H1 (cell line): ENCODE measurements around the gene KIF22. TPM values are rescaled to one million over a fixed set of nuclear protein-coding genes. Genes with fewer than 3 reads are reported as not detected.
A peak's percentile ranks its signal among the peaks of the same experiment; 100 is the strongest.

ENCODE experiments used
- CTCF ChIA-PET: fragments of 300-600 bp; sonication (Branson Sonifier 250); formaldehyde crosslinking; loops from one replicate; lab custom pipeline; 2021; ENCODE audit not compliant: partially characterized antibody; lab: Charles Lee
- POLR2A ChIA-PET: fragments of 300-600 bp; sonication (Branson Sonifier 250); formaldehyde crosslinking; loops from one replicate; lab custom pipeline; 2021; ENCODE audit warnings: inconsistent platforms; ENCODE audit not compliant: partially characterized antibody; lab: Charles Lee
- DNase-seq, 2 experiments: peaks; one replicate each; pipeline versions ENCODE4 v3.0.0 to v3.0.0-alpha.2; 2010 to 2022; ENCODE audit warnings: low spot score in 2 of 2, low read depth in 1 of 2, mixed read lengths in 1 of 2
- FAIRE-seq: peaks from 2 replicates; lab custom pipeline; 2011; peaks lifted over from hg19 to GRCh38; lab: Jason Lieb, UNC
- H2AFZ ChIP-seq: 2 replicates; pipeline ENCODE4 v1.8.1; 2012; ENCODE audit warnings: low read length, inconsistent platforms
- H2AK5ac ChIP-seq: 2 replicates; pipeline ENCODE4 v1.6.1; 2013; ENCODE audit warnings: low read depth, low read length
- H2BK120ac ChIP-seq: replicated peaks from 2 replicates; pipeline ENCODE3; 2013; ENCODE audit warnings: low read depth, low read length, inconsistent platforms
- H2BK12ac ChIP-seq: 2 replicates; pipeline ENCODE4 v1.6.1; 2013; ENCODE audit warnings: low read depth, low read length
- H2BK15ac ChIP-seq: 2 replicates; pipeline ENCODE4 v1.6.1; 2013; ENCODE audit warnings: low read length
- H2BK20ac ChIP-seq: 2 replicates; pipeline ENCODE4 v1.6.1; 2013; ENCODE audit warnings: low read length
- H2BK5ac ChIP-seq: 2 replicates; pipeline ENCODE4 v1.6.1; 2013; ENCODE audit warnings: low read depth, low read length
- H3K14ac ChIP-seq: 2 replicates; pipeline ENCODE4 v1.6.1; 2013; ENCODE audit warnings: inconsistent platforms; ENCODE audit not compliant: insufficient read length
- H3K18ac ChIP-seq: 2 replicates; pipeline ENCODE4 v1.6.1; 2013; ENCODE audit warnings: low read length; ENCODE audit errors: extremely low read depth
- H3K23ac ChIP-seq: 2 replicates; pipeline ENCODE4 v1.6.1; 2013; ENCODE audit warnings: inconsistent platforms; ENCODE audit not compliant: insufficient read length
- H3K23me2 ChIP-seq: 2 replicates; pipeline ENCODE4 v1.6.1; 2013; ENCODE audit warnings: low read depth, low read length
- H3K27ac ChIP-seq: 2 replicates; pipeline ENCODE4 v1.6.1; 2011; ENCODE audit warnings: low read depth, low read length, inconsistent platforms
- H3K27me3 ChIP-seq, 4 experiments: replicated peaks in 1 of 4; 1 replicate in 1 of 4; 2 replicates in 3 of 4; pipeline versions ENCODE4 v1.6.1 to v1.8.1; 2011 to 2013; ENCODE audit warnings: low read length in 3 of 4, mild to moderate bottlenecking in 3 of 4, inconsistent platforms in 2 of 4, mixed read lengths in 2 of 4, moderate library complexity in 1 of 4; ENCODE audit not compliant: control insufficient read depth in 3 of 4, insufficient read depth in 3 of 4; ENCODE audit errors: extremely low read depth in 1 of 4
- H3K36me3 ChIP-seq, 4 experiments: 2 replicates each; pipeline versions ENCODE4 v1.6.1 to v1.8.1; 2011 to 2013; ENCODE audit warnings: mild to moderate bottlenecking in 4 of 4, low read length in 3 of 4, moderate library complexity in 2 of 4, control low read depth in 1 of 4, inconsistent platforms in 1 of 4; ENCODE audit not compliant: insufficient read depth in 4 of 4, control insufficient read depth in 2 of 4
- H3K4ac ChIP-seq: replicated peaks from 2 replicates; pipeline ENCODE3; 2013; ENCODE audit warnings: low read length, low read depth, mixed read lengths, inconsistent platforms; ENCODE audit not compliant: insufficient read length
- H3K4me1 ChIP-seq, 4 experiments: replicated peaks in 1 of 4; 1 replicate in 1 of 4; 2 replicates in 3 of 4; pipeline versions ENCODE4 v1.6.1 to v1.8.1; 2011 to 2013; ENCODE audit warnings: low read length in 3 of 4, inconsistent platforms in 2 of 4, mixed read lengths in 1 of 4; ENCODE audit not compliant: insufficient read depth in 4 of 4, control insufficient read depth in 3 of 4
- H3K4me2 ChIP-seq, 2 experiments: 2 replicates each; pipeline versions ENCODE4 v1.6.1 to v1.8.1; 2011 to 2013; ENCODE audit warnings: low read depth in 2 of 2, low read length in 2 of 2, control low read depth in 1 of 2, inconsistent platforms in 1 of 2, mild to moderate bottlenecking in 1 of 2; ENCODE audit not compliant: insufficient read depth in 1 of 2
- H3K4me3 ChIP-seq, 4 experiments: fragments of 200-600, 300-600 bp in 1 of 4; sonication (generic), shearing (Covaris generic), sonication (Bioruptor Twin) in 1 of 4; 2 replicates each; pipeline versions ENCODE4 v1.5.1 to v1.8.1; 2011 to 2016; ENCODE audit warnings: low read length in 4 of 4, low read depth in 3 of 4, control low read depth in 2 of 4, inconsistent platforms in 2 of 4, mild to moderate bottlenecking in 2 of 4, mixed read lengths in 1 of 4, moderate library complexity in 1 of 4; ENCODE audit not compliant: insufficient read depth in 2 of 4; ENCODE audit errors: extremely low read depth in 1 of 4
- H3K56ac ChIP-seq: replicated peaks from 2 replicates; pipeline ENCODE3; 2013; ENCODE audit warnings: low read depth, mild to moderate bottlenecking, mixed read lengths, low read length, inconsistent platforms; ENCODE audit not compliant: insufficient read length
- H3K79me1 ChIP-seq: 2 replicates; pipeline ENCODE4 v1.6.1; 2013; ENCODE audit warnings: low read depth, low read length, control low read depth
- H3K79me2 ChIP-seq, 2 experiments: 2 replicates each; pipeline versions ENCODE4 v1.6.1 to v1.8.1; 2012 to 2013; ENCODE audit warnings: low read length in 2 of 2, mild to moderate bottlenecking in 2 of 2, inconsistent platforms in 1 of 2; ENCODE audit not compliant: insufficient read depth in 2 of 2, control insufficient read depth in 1 of 2
- H3K9ac ChIP-seq, 4 experiments: replicated peaks in 1 of 4; 1 replicate in 1 of 4; 2 replicates in 3 of 4; pipeline versions ENCODE4 v1.6.1 to v1.8.1; 2011 to 2013; ENCODE audit warnings: low read depth in 3 of 4, low read length in 3 of 4, control low read depth in 2 of 4, mild to moderate bottlenecking in 2 of 4, moderate library complexity in 2 of 4, inconsistent platforms in 1 of 4; ENCODE audit errors: extremely low read depth in 1 of 4
- H3K9me3 ChIP-seq, 2 experiments: 2 replicates each; pipeline versions ENCODE4 v1.6.1 to v1.8.1; 2012 to 2013; ENCODE audit warnings: mild to moderate bottlenecking in 2 of 2, moderate library complexity in 2 of 2, control low read depth in 1 of 2, inconsistent platforms in 1 of 2, low read depth in 1 of 2, low read length in 1 of 2, mixed read lengths in 1 of 2; ENCODE audit not compliant: insufficient read depth in 2 of 2
- H4K20me1 ChIP-seq, 2 experiments: replicated peaks in 1 of 2; 2 replicates each; pipeline versions ENCODE3 to v1.8.1; 2011 to 2013; ENCODE audit warnings: inconsistent platforms in 2 of 2, low read length in 2 of 2, mild to moderate bottlenecking in 1 of 2; ENCODE audit not compliant: insufficient read depth in 2 of 2, control insufficient read depth in 1 of 2
- H4K5ac ChIP-seq: 2 replicates; pipeline ENCODE4 v1.6.1; 2013; ENCODE audit warnings: low read length, low read depth, mixed read lengths, inconsistent platforms; ENCODE audit not compliant: insufficient read length
- H4K8ac ChIP-seq: 2 replicates; pipeline ENCODE4 v1.8.0; 2013; ENCODE audit warnings: mild to moderate bottlenecking, moderate library complexity, low read length, inconsistent platforms; ENCODE audit not compliant: insufficient read depth; ENCODE audit errors: extremely low read depth
- H4K91ac ChIP-seq: replicated peaks from 2 replicates; pipeline ENCODE3; 2013; ENCODE audit warnings: low read length, mixed read lengths, inconsistent platforms; ENCODE audit not compliant: insufficient read length
- ASH2L ChIP-seq: fragments of 200-600, 300-600 bp; sonication (generic); IDR thresholded peaks from one replicate; pipeline ENCODE4 v1.7.1; 2017; ENCODE audit warnings: low read length
- BACH1 ChIP-seq: IDR thresholded peaks from 2 replicates; pipeline ENCODE4 v1.6.1; 2012; ENCODE audit warnings: low read length, improper control_type of control experiment
- CBX8 ChIP-seq: fragments of 300-800, 300-1000 bp; sonication (generic); IDR thresholded peaks from 2 replicates; pipeline ENCODE4 v1.7.1; 2016; ENCODE audit warnings: low read depth, low read length, borderline replicate concordance
- JUN ChIP-seq: IDR thresholded peaks from 2 replicates; pipeline ENCODE4 v1.6.1; 2011; ENCODE audit warnings: low read depth, mild to moderate bottlenecking, improper control_type of control experiment, low read length
- KDM4A ChIP-seq: IDR thresholded peaks from one replicate; pipeline ENCODE4 v1.7.1; 2012; ENCODE audit warnings: low read depth, mild to moderate bottlenecking, moderate library complexity, low read length, inconsistent platforms; ENCODE audit not compliant: severe bottlenecking
- PHF8 ChIP-seq: fragments of 200-600 bp; sonication (generic); conservative IDR thresholded peaks from 2 replicates; pipeline ENCODE4 v1.7.1; 2012; ENCODE audit warnings: low read depth, mild to moderate bottlenecking, inconsistent platforms, low read length, moderate library complexity
- SIX5 ChIP-seq: IDR thresholded peaks from 2 replicates; pipeline ENCODE4 v1.6.1; 2011; ENCODE audit warnings: mild to moderate bottlenecking, low read depth, low read length
- SP4 ChIP-seq: IDR thresholded peaks from 2 replicates; pipeline ENCODE4 v1.6.1; 2012; ENCODE audit warnings: low read length, inconsistent platforms
- YY1 ChIP-seq: IDR thresholded peaks from 2 replicates; pipeline ENCODE4 v1.6.1; 2011; ENCODE audit warnings: low read depth, mild to moderate bottlenecking, low read length
- WGBS, 2 experiments: shearing (Covaris generic) in 1 of 2; methylation state at CpG; one replicate each; pipeline versions ENCODE4 v1.1.6 to v1.1.7; 2013 to 2015; ENCODE audit warnings: low lambda C conversion rate in 2 of 2, mixed read lengths in 2 of 2, inconsistent platforms in 1 of 2, low coverage in 1 of 2, missing lambda C conversion rate in 1 of 2; ENCODE audit not compliant: insufficient replicate concordance in 2 of 2, insufficient coverage in 1 of 2, insufficient read length in 1 of 2; ENCODE audit errors: extremely low coverage in 1 of 2, missing lambda C conversion rate in 1 of 2; 5-methylcytosine and 5-hydroxymethylcytosine counted together
- polyA plus RNA-seq, 7 experiments: library from polyadenylated mRNA; depleted of rRNA in 3 of 7; stranded (reverse) in 5 of 7; unstranded in 2 of 7; fragments of >200 nt in 5 of 7; fragments of 200-250 nt in 2 of 7; gene quantifications; 1 replicate in 5 of 7; 2 replicates in 1 of 7; 4 replicates in 1 of 7; pipeline versions ENCODE4 v1.2.1 to v1.2.3, GENCODE V29; 2011 to 2013; ENCODE audit warnings: missing spikeins in 2 of 7, mixed read lengths in 2 of 7
- total RNA-seq: library from RNA; stranded (reverse); fragmentation: NEBNext Ultra II Directional; extraction: Animal tissue kit (Norgen Biotek cat#: 25700); gene quantifications from 2 replicates; pipeline ENCODE4 v1.2.1, GENCODE V29; 2021

KIF22 gene
- total and polyA plus RNA-seq, 2 of the 8 experiments (the other 6 are each of a cell fraction or from before 2014, with no cell fraction given) = 139 to 142 TPM

DNA sequence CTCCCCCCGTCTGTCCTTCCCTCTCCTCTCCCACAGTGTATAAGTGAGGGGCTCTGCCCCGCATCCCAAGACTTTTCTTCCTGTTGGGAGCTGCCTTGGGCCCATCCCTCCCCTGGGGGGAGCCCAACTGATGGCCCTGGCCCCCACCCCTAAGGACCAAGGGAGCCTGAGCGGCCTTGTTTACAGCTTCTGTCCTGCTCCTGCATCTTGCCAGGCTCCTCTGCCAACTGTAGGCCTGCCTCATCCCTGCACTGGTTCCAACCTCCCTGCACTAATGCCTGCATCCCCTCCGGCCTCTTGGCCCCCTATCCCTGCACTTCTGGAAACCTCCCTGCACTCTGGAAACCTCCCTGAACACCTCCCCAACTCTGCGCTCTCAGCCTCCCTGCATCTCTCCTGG lies 24.0 kb downstream of the KIF22 start:
- DNase-seq (no peak), FAIRE-seq (no peak)
- 64% methylated on average over 3 of the region's 5 CpGs; no CpG with 5 or more reads in 1 of the 2 experiments for WGBS, 2 experiments
- H2BK5ac ChIP-seq = peak overlapping the region; percentile 89; the same call in 1 of the 2 replicates
- peak overlapping the region; percentile 80; the same call in 1 of the 2 replicates for H2BK20ac ChIP-seq
- no peak overlapping the region for H4K8ac ChIP-seq
- H3K27me3 ChIP-seq = no peaks in the 10 kb centered on the region
- ChIA-PET CTCF (interaction anchor here (0.6 to 17.5 kb wide), 5 partner anchors 25 to 63 kb away, joined by 3 to 212 read pairs (median 3); no protein-coding TSS in a partner anchor), POLR2A (interaction anchor here (0.9 to 16.6 kb wide), 9 partner anchors 7 to 217 kb away, joined by 3 to 167 read pairs (median 4); partner anchors contain the start of genes CDIPT, HIRIP3, MAZ and TLCD3B)
- H3K79me2 ChIP-seq = peaks cover 0 to 26% of the 10 kb centered on the region in 2 experiments; a peak in 1 of 4 replicates
- H3K27ac ChIP-seq = no peak overlapping the region
- peak overlapping the region; percentile 71 for H3K18ac ChIP-seq
- H4K91ac ChIP-seq = peak overlapping the region; percentile 54
- TF ChIP-seq JUN (no peak), ASH2L (no peak), YY1 (no peak), CBX8 (no peak), SP4 (no peak), BACH1 (no peak), SIX5 (no peak), PHF8 (no peak), KDM4A (peak; percentile 5)
- H3K79me1 ChIP-seq = no peaks in the 10 kb centered on the region; the same call in none of the 2 replicates
- no peak overlapping the region for H3K14ac ChIP-seq
- peak overlapping the region; percentile 59 to 91 (median 83); a peak in 7 of 8 replicates for H3K4me3 ChIP-seq
- peak overlapping the region; percentile 92; the same call in 1 of the 2 replicates for H2BK12ac ChIP-seq
- no peaks in the 10 kb centered on the region for H3K9me3 ChIP-seq
- H4K20me1 ChIP-seq = peaks cover 5 to 8% of the 10 kb centered on the region in 2 experiments
- H3K9ac ChIP-seq = peak overlapping the region in 1 of 4 experiments; percentile 39; a peak in 3 of 7 replicates
- H3K4ac ChIP-seq = no peak overlapping the region
- H3K36me3 ChIP-seq = peaks cover 6 to 26% (median 16%) of the 10 kb centered on the region in 4 experiments
- no peak overlapping the region for H2BK120ac ChIP-seq
- H3K56ac ChIP-seq = no peak overlapping the region
- peak overlapping the region; percentile 91 to 92 for H3K4me2 ChIP-seq
- no peak overlapping the region for H3K23ac ChIP-seq
- no peak overlapping the region for H2AFZ ChIP-seq
- peak overlapping the region; percentile 40; the same call in 1 of the 2 replicates for H2AK5ac ChIP-seq
- H3K4me1 ChIP-seq = peaks cover 0 to 45% (median 31%) of the 10 kb centered on the region in 4 experiments; a peak in 6 of 7 replicates
- H4K5ac ChIP-seq = no peak overlapping the region
- H2BK15ac ChIP-seq = peak overlapping the region; percentile 82; the same call in 1 of the 2 replicates
- H3K23me2 ChIP-seq = peaks cover 27% of the 10 kb centered on the region
